Stimulated activated naive CD4-positive, alpha-beta T cell treated with Interleukin-2 at 50 U/mL for 16 hours (primary cell): ENCODE data around the gene TBC1D21.

ENCODE experiments used
- DNase-seq: peaks from one replicate; lab custom pipeline; 2025; lab: John Stamatoyannopoulos, UW

TBC1D21 gene

GRCh38 chr15:73862276-73862675, 11.1 kb upstream of the TBC1D21 start:
- no peak for DNase-seq

GRCh38 chr15:73865379-73865778, 8.0 kb upstream of the TBC1D21 start:
- DNase-seq: no peak

- DNase-seq: no peak
These were observed 7.5 kb upstream of the TBC1D21 start for GRCh38 chr15:73865904-73866303.

- DNase-seq: no peak
These were observed 6.9 kb upstream of the TBC1D21 start for GRCh38 chr15:73866481-73866880.

GRCh38 chr15:73866881-73867410, 6.4 kb upstream of the TBC1D21 start:
- no peak for DNase-seq

- DNase-seq: no peak
These were observed 5.9 kb upstream of the TBC1D21 start for GRCh38 chr15:73867426-73867825.

- DNase-seq: no peak
These were observed 5.4 kb upstream of the TBC1D21 start for GRCh38 chr15:73867956-73868355.

GRCh38 chr15:73869216-73869995, 4.0 kb upstream of the TBC1D21 start:
- DNase-seq: no peak

- no peak for DNase-seq
These were observed 2.5 kb upstream of the TBC1D21 start for GRCh38 chr15:73870700-73871408.

- DNase-seq: no peak
These were observed 1.0 kb upstream of the TBC1D21 start for GRCh38 chr15:73872346-73872745.

GRCh38 chr15:73873889-73874511, 636 bp downstream of the TBC1D21 start:
- DNase-seq: no peak

- no peak for DNase-seq
These were observed 6.1 kb downstream of the TBC1D21 start for GRCh38 chr15:73879426-73879825.

GRCh38 chr15:73881579-73882320, 8.4 kb downstream of the TBC1D21 start:
- DNase-seq: no peak

- no peak for DNase-seq
These were observed 9.5 kb downstream of the TBC1D21 start for GRCh38 chr15:73882761-73883419.

GRCh38 chr15:73884159-73884558, 10.8 kb downstream of the TBC1D21 start:
- DNase-seq: no peak

GRCh38 chr15:73885954-73886700, 12.8 kb downstream of the TBC1D21 start:
- no peak for DNase-seq

GRCh38 chr15:73886717-73887345, 13.5 kb downstream of the TBC1D21 start:
- DNase-seq: no peak

GRCh38 chr15:73887481-73887880, 14.1 kb downstream of the TBC1D21 start:
- DNase-seq: no peak

- DNase-seq: no peak
These were observed 15.1 kb downstream of the TBC1D21 start for GRCh38 chr15:73888224-73889041.
